K562 (cell line): Measurements from ENCODE around the gene DNER. TPM values are rescaled to one million over a fixed set of nuclear protein-coding genes. Genes with fewer than 3 reads are reported as not detected.

ENCODE experiments used
- ATAC-seq: fragments of 200-7000 bp; cut with Tn5 transposase; 3 replicates; pipeline ENCODE4 v1.9.1; 2020; ENCODE audit warnings: moderate library complexity
- BruUV-seq: library from RNA; stranded (reverse); fragments of 400-500 nt; replicated peaks from 2 replicates; lab custom pipeline; 2021; lab: Mats Ljungman, UMichigan
- CTCF ChIA-PET: fragments of 300-600 bp; formaldehyde crosslinking; extraction: SDS; loops from one replicate; lab custom pipeline; 2021; ENCODE audit warnings: low intra/inter-chr PET ratio; lab: Yijun Ruan, JAX
- POLR2A ChIA-PET: fragments of 300-600, 350-650 bp; sonication (Branson Sonifier 250); formaldehyde crosslinking; extraction: SDS; loops from one replicate; lab custom pipeline; 2021; ENCODE audit warnings: antibody characterized with exemption, inconsistent platforms; lab: Yijun Ruan, JAX
- DNase-seq, 4 experiments: peaks; one replicate each; pipeline versions ENCODE4 v3.0.0 to v3.0.0-alpha.2; 2011 to 2018; ENCODE audit warnings: low spot score in 3 of 4, mixed read lengths in 3 of 4; ENCODE audit errors: extremely low read depth in 1 of 4
- FAIRE-seq: peaks from 2 replicates; lab custom pipeline; 2011; peaks lifted over from hg19 to GRCh38; lab: Jason Lieb, UNC
- H2AFZ ChIP-seq: 2 replicates; pipeline ENCODE4 v1.6.0; 2011; ENCODE audit warnings: low read depth, low read length, control low read depth, inconsistent platforms
- H3K27ac ChIP-seq: fragments of 200-600 bp; 3 replicates; pipeline ENCODE4 v1.8.0; 2011; ENCODE audit warnings: low read depth, mild to moderate bottlenecking, control low read depth, inconsistent platforms, low read length, moderate library complexity, mixed read lengths; ENCODE audit errors: extremely low read depth
- H3K27me3 ChIP-seq, 2 experiments: fragments of 300-600 bp in 1 of 2; 2 replicates in 1 of 2; 3 replicates in 1 of 2; pipeline versions ENCODE4 v1.6.0 to v1.8.0; 2011; ENCODE audit warnings: inconsistent platforms in 2 of 2, low read length in 2 of 2, mild to moderate bottlenecking in 1 of 2, mixed read lengths in 1 of 2, moderate library complexity in 1 of 2; ENCODE audit not compliant: control insufficient read depth in 2 of 2, insufficient read depth in 2 of 2
- H3K36me3 ChIP-seq: fragments of 300-600 bp; 3 replicates; pipeline ENCODE4 v1.8.0; 2011; ENCODE audit warnings: mild to moderate bottlenecking, low read length, inconsistent platforms; ENCODE audit not compliant: control insufficient read depth, insufficient read depth
- H3K4me1 ChIP-seq, 2 experiments: fragments of 200-600 bp in 1 of 2; replicated peaks in 1 of 2; 2 replicates in 1 of 2; 3 replicates in 1 of 2; pipeline versions ENCODE4 v1.5.1 to v1.8.0; 2011; ENCODE audit warnings: inconsistent platforms in 2 of 2, low read length in 2 of 2, mild to moderate bottlenecking in 1 of 2, mixed read lengths in 1 of 2, moderate library complexity in 1 of 2; ENCODE audit not compliant: control insufficient read depth in 2 of 2, insufficient read depth in 2 of 2
- H3K4me2 ChIP-seq: 2 replicates; pipeline ENCODE4 v1.6.1; 2011; ENCODE audit warnings: low read length, control low read depth, inconsistent platforms, mixed read lengths; ENCODE audit not compliant: insufficient read depth
- H3K4me3 ChIP-seq: fragments of 200-600 bp; sonication (generic), shearing (Covaris generic); 2 replicates; pipeline ENCODE4 v1.5.1; 2016; ENCODE audit warnings: control low read depth, inconsistent platforms
- H3K79me2 ChIP-seq: fragments of 200-600 bp; 3 replicates; pipeline ENCODE4 v1.8.0; 2011; ENCODE audit warnings: low read length, inconsistent platforms; ENCODE audit not compliant: control insufficient read depth, insufficient read depth
- H3K9ac ChIP-seq, 2 experiments: 2 replicates each; pipeline versions ENCODE4 v1.6.0 to v1.6.1; 2011; ENCODE audit warnings: low read depth in 2 of 2, low read length in 2 of 2, control low read depth in 1 of 2, inconsistent platforms in 1 of 2, mild to moderate bottlenecking in 1 of 2, mixed read lengths in 1 of 2; ENCODE audit not compliant: insufficient read depth in 1 of 2
- H3K9me1 ChIP-seq: one replicate; pipeline ENCODE4 v1.6.0; 2011; ENCODE audit warnings: inconsistent platforms, mild to moderate bottlenecking, low read length, moderate library complexity; ENCODE audit not compliant: control insufficient read depth, insufficient read depth
- H3K9me3 ChIP-seq: replicated peaks from 2 replicates; pipeline ENCODE4 v1.5.1; 2011; ENCODE audit warnings: low read depth, low read length, inconsistent platforms; ENCODE audit not compliant: control insufficient read depth, insufficient read depth
- H4K20me1 ChIP-seq: replicated peaks from 2 replicates; pipeline ENCODE4 v1.6.1; 2011; ENCODE audit warnings: low read length, inconsistent platforms, mixed read lengths; ENCODE audit not compliant: control insufficient read depth, insufficient read depth
- ARID1B ChIP-seq: fragments of 450-650 bp; IDR thresholded peaks from 2 replicates; pipeline ENCODE4 v1.6.1; 2016; ENCODE audit warnings: antibody characterized with exemption, mild to moderate bottlenecking, inconsistent platforms
- CEBPB ChIP-seq: fragments of 450-650 bp; IDR thresholded peaks from 2 replicates; pipeline ENCODE4 v1.6.1; 2016; ENCODE audit warnings: missing genetic modification characterization, missing compliant biosample characterization
- EP300 ChIP-seq: IDR thresholded peaks from 2 replicates; pipeline ENCODE4 v1.6.1; 2012; ENCODE audit warnings: low read length, improper control_type of control experiment
- ESRRA ChIP-seq: fragments of 450-650 bp; IDR thresholded peaks from 2 replicates; pipeline ENCODE4 v1.6.1; 2014; ENCODE audit warnings: low read depth, mild to moderate bottlenecking, moderate library complexity, borderline replicate concordance
- GABPA ChIP-seq: fragments of 200-800 bp; sonication (Bioruptor generic); conservative IDR thresholded peaks from 2 replicates; pipeline ENCODE4 v1.6.1; 2016; ENCODE audit warnings: low read depth, missing genetic modification characterization, missing compliant biosample characterization
- HIVEP1 ChIP-seq: fragments of 250-450 bp; sonication (Bioruptor Pico); IDR thresholded peaks from 2 replicates; pipeline ENCODE4 v1.4.0; 2020; ENCODE audit warnings: mild to moderate bottlenecking
- KLF16 ChIP-seq: IDR thresholded peaks from 2 replicates; pipeline ENCODE4 v1.6.1; 2016; ENCODE audit warnings: antibody characterized with exemption
- MEIS2 ChIP-seq: fragments of 450-650 bp; IDR thresholded peaks from 2 replicates; pipeline ENCODE4 v1.6.1; 2014; ENCODE audit warnings: mild to moderate bottlenecking; ENCODE audit not compliant: partially characterized antibody
- RBFOX2 ChIP-seq: fragments of 200-400 bp; formaldehyde crosslinking; IDR thresholded peaks from 2 replicates; pipeline ENCODE4 v1.6.1; 2017; ENCODE audit warnings: low read depth, mild to moderate bottlenecking, low read length, moderate library complexity
- SMARCA4 ChIP-seq: fragments of 450-650 bp; IDR thresholded peaks from 2 replicates; pipeline ENCODE4 v1.6.1; 2016
- SMARCC2 ChIP-seq: fragments of 450-650 bp; IDR thresholded peaks from 2 replicates; pipeline ENCODE4 v1.6.1; 2017; ENCODE audit warnings: antibody characterized with exemption, moderate library complexity, mild to moderate bottlenecking, low read depth
- SPI1 ChIP-seq: IDR thresholded peaks from 2 replicates; pipeline ENCODE4 v1.6.1; 2011; ENCODE audit warnings: low read depth, low read length, control low read depth, borderline replicate concordance
- TAL1 ChIP-seq: fragments of 450-650 bp; IDR thresholded peaks from 2 replicates; pipeline ENCODE4 v1.6.1; 2016; ENCODE audit warnings: mild to moderate bottlenecking
- TARDBP ChIP-seq: fragments of 450-650 bp; IDR thresholded peaks from 2 replicates; pipeline ENCODE4 v1.6.1; 2016
- TCF3 ChIP-seq: sonication (generic); formaldehyde crosslinking; IDR thresholded peaks from 2 replicates; pipeline ENCODE4 v1.4.0; 2020; ENCODE audit warnings: mild to moderate bottlenecking, missing genetic modification reagents
- U2AF1 ChIP-seq: fragments of 200-400 bp; formaldehyde crosslinking; optimal IDR thresholded peaks from 2 replicates; pipeline ENCODE3; 2017; ENCODE audit warnings: mild to moderate bottlenecking, low read depth, low read length, moderate library complexity
- ZNF282 ChIP-seq: sonication (generic); formaldehyde crosslinking; IDR thresholded peaks from 2 replicates; pipeline ENCODE4 v1.8.1; 2023; ENCODE audit warnings: missing genetic modification reagents
- ZNF785 ChIP-seq: fragments of 250-450 bp; sonication (Bioruptor Pico); IDR thresholded peaks from 2 replicates; pipeline ENCODE4 v1.4.0; 2020; ENCODE audit warnings: mild to moderate bottlenecking
- WGBS: fragments of 100-300 bp; shearing (Covaris generic); methylation state at CpG from one replicate; pipeline ENCODE4 v1.1.6; 2016; ENCODE audit warnings: low coverage, mixed read lengths; ENCODE audit not compliant: insufficient coverage; ENCODE audit errors: missing lambda C conversion rate; 5-methylcytosine and 5-hydroxymethylcytosine counted together
- in situ Hi-C: fragments of 300-500 bp; cut with MboI; formaldehyde crosslinking; loops from 4 replicates; pipeline ENCODE4 v1.15.0; 2018; ENCODE audit warnings: inconsistent platforms, mixed read lengths
- intact Hi-C: fragments of 100-400 bp; cut with micrococcal nuclease; formaldehyde crosslinking; loops from 2 replicates; pipeline ENCODE4 v1.14.2; 2022
- polyA plus RNA-seq, 8 experiments: library from polyadenylated mRNA; depleted of rRNA in 4 of 8; stranded (reverse) in 5 of 8; unstranded in 3 of 8; fragments of >200 nt; fragmentation: Nextera tagmentation in 2 of 8; fragmentation: Illumina TruSeq in 1 of 8; extraction: Ambion mirVana in 2 of 8; extraction: Trizol in 1 of 8; gene quantifications; 2 replicates each; pipeline versions ENCODE4 v1.2.1 to v1.2.3, GENCODE V29; 2011 to 2014; ENCODE audit warnings: inconsistent platforms in 1 of 8, missing spikeins in 1 of 8
- total RNA-seq, 7 experiments: library from RNA; depleted of rRNA in 6 of 7; stranded (reverse); fragments of >200 nt in 6 of 7; fragmentation: Illumina TruSeq in 2 of 7; extraction: Trizol in 2 of 7; gene quantifications; 2 replicates each; pipeline versions ENCODE4 v1.2.1 to v1.2.3, GENCODE V29; 2011 to 2021; ENCODE audit warnings: low replicate concordance in 1 of 7
- TF ChIP-seq, protein P1 (sequence below): IDR thresholded peaks from 2 replicates; pipeline ENCODE4 v1.6.1; 2011; ENCODE audit not compliant: insufficient read length; ENCODE audit errors: extremely low read depth
- TF ChIP-seq, protein P2 (sequence below): sonication (generic); formaldehyde crosslinking; IDR thresholded peaks from 2 replicates; pipeline ENCODE4 v1.8.0; 2022; ENCODE audit warnings: mild to moderate bottlenecking, low read depth, missing genetic modification reagents
- TF ChIP-seq, protein P3 (sequence below): fragments of 200-400 bp; formaldehyde crosslinking; IDR thresholded peaks from 2 replicates; pipeline ENCODE4 v1.6.1; 2017; ENCODE audit warnings: mild to moderate bottlenecking, low read depth, low read length, moderate library complexity

Gene DNER
- total and polyA plus RNA-seq, 9 of the 15 experiments (the other 6 are each of a cell fraction or from before 2014, with no cell fraction given): not detected

DNA sequence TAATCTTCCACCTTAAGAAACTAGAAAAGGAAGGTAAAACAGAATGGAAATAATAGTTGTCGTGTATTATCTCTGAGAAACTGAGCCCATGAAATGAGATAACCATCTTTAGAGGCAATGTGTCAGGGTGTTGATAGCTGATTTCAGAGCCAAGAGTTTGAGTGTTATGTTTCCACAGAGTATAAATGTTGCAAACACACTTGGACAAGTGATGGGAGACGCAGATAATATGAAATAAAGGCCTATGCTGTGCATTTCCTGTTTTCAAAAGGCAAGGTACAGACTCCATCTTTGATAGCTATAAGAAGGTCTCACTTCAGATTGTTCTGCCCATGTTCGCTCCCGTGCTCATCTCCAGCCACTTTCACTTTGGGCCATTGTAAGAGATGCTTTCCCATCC lies 25.9 kb upstream of the DNER start:
- 0% methylated on average over 4 of the region's 4 CpGs for WGBS
- TF ChIP-seq U2AF1: no peak
- no peak for TF ChIP-seq SMARCC2
- TF ChIP-seq ZNF282 (CRISPR knock-in tag): no peak
- TF ChIP-seq TCF3: peak; percentile 59
- no peak for TF ChIP-seq HIVEP1 (CRISPR knock-in tag)
- peak; percentile 33 for TF ChIP-seq MEIS2
- TF ChIP-seq TAL1: peak; percentile 82
- TF ChIP-seq, protein P1, sequence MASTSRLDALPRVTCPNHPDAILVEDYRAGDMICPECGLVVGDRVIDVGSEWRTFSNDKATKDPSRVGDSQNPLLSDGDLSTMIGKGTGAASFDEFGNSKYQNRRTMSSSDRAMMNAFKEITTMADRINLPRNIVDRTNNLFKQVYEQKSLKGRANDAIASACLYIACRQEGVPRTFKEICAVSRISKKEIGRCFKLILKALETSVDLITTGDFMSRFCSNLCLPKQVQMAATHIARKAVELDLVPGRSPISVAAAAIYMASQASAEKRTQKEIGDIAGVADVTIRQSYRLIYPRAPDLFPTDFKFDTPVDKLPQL: no peak
- 0 out of 2 replicates have a peak, but pooled peaks have one; percentile 24 for TF ChIP-seq KLF16
- TF ChIP-seq CEBPB (tag): 0 out of 2 replicates have a peak, but pooled peaks have one; percentile 21
- no peak for TF ChIP-seq TARDBP
- TF ChIP-seq ESRRA: no peak
- TF ChIP-seq, protein P2, sequence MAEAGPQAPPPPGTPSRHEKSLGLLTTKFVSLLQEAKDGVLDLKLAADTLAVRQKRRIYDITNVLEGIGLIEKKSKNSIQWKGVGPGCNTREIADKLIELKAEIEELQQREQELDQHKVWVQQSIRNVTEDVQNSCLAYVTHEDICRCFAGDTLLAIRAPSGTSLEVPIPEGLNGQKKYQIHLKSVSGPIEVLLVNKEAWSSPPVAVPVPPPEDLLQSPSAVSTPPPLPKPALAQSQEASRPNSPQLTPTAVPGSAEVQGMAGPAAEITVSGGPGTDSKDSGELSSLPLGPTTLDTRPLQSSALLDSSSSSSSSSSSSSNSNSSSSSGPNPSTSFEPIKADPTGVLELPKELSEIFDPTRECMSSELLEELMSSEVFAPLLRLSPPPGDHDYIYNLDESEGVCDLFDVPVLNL (CRISPR knock-in tag): no peak
- peak; percentile 85 for TF ChIP-seq ARID1B
- TF ChIP-seq SMARCA4: peak; percentile 39; the same call in 1 of the 2 replicates
- TF ChIP-seq, protein P3, sequence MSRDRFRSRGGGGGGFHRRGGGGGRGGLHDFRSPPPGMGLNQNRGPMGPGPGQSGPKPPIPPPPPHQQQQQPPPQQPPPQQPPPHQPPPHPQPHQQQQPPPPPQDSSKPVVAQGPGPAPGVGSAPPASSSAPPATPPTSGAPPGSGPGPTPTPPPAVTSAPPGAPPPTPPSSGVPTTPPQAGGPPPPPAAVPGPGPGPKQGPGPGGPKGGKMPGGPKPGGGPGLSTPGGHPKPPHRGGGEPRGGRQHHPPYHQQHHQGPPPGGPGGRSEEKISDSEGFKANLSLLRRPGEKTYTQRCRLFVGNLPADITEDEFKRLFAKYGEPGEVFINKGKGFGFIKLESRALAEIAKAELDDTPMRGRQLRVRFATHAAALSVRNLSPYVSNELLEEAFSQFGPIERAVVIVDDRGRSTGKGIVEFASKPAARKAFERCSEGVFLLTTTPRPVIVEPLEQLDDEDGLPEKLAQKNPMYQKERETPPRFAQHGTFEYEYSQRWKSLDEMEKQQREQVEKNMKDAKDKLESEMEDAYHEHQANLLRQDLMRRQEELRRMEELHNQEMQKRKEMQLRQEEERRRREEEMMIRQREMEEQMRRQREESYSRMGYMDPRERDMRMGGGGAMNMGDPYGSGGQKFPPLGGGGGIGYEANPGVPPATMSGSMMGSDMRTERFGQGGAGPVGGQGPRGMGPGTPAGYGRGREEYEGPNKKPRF: no peak
- peak; percentile 58; the same call in 1 of the 2 replicates for TF ChIP-seq EP300
- no peak for TF ChIP-seq ZNF785 (CRISPR knock-in tag)
- peak; percentile 69; the same call in 1 of the 2 replicates for TF ChIP-seq SPI1
- TF ChIP-seq GABPA: peak; percentile 33; the same call in 1 of the 2 replicates
- no peak for TF ChIP-seq RBFOX2

More for the DNA sequence above, 25.9 kb upstream of the DNER start:
- FAIRE-seq (no peak), DNase-seq (peak in 2 of 4 experiments; percentile 10 to 22), ATAC-seq (peak; percentile 65)
- Histone ChIP-seq H3K36me3 (no peaks in the 10 kb centered on the region), H4K20me1 (no peaks in the 10 kb centered on the region), H3K4me2 (peak overlapping the region; percentile 65), H3K4me3 (no peak overlapping the region), H3K4me1 (peaks cover 0 to 4% of the 10 kb centered on the region in 2 experiments; a peak in 3 of 5 replicates), H3K9me3 (no peaks in the 10 kb centered on the region; the same call in 1 of the 2 replicates), H3K79me2 (no peaks in the 10 kb centered on the region), H3K27me3 (no peaks in the 10 kb centered on the region), H3K9ac (no peak overlapping the region), H3K27ac (peak overlapping the region; percentile 49; the same call in 2 of the 3 replicates), H2AFZ (peak overlapping the region; percentile 80), H3K9me1 (no peaks in the 10 kb centered on the region)
- ChIA-PET CTCF (no interaction called here), POLR2A (no interaction called here)
- intact Hi-C loops: no loop called here
- no TSS peak for BruUV-seq
- in situ Hi-C loops: no loop called here
